ENCODE data around the gene OR9A2.

Gene OR9A2

DNA sequence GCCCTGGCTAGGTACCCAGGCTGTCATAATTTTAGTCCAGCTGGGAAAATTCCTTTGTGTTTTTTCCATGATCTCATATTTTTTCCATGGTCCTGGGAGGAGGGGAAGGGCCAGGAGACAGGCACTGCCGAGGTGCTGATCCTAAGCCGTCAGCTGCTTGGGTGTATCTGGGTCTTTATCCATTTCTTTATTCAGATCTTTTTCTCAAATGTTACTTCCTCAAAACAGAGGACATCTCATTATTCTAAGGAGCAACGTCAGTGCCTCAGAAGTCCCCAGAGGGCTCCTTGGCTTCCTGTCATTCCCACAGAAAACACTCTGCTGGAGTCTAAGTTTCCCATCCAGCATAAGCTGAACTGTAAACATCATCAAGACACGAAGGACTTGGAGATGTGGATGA lies 22.4 kb upstream of the OR9A2 start:
- H3K4me3 ChIP-seq (ENCODE audit: low read depth in 1 of 2, low read length in 2 of 2) = no peak overlapping the region
- H3K27ac ChIP-seq (ENCODE audit: low read depth, low read length) = no peak overlapping the region
- peaks cover 0 to 10% of the 10 kb centered on the region in 2 donors for H3K4me1 ChIP-seq (ENCODE audit: control insufficient read depth in 1 of 2, insufficient read depth in 2 of 2, low read length in 2 of 2)
- H3K9me3 ChIP-seq (ENCODE audit: control insufficient read depth in 1 of 2, low read length in 2 of 2) = no peaks in the 10 kb centered on the region
- no peaks in the 10 kb centered on the region for H3K36me3 ChIP-seq (ENCODE audit: control insufficient read depth in 1 of 2, insufficient read depth in 2 of 2, low read length in 2 of 2)
- H3K27me3 ChIP-seq (ENCODE audit: control insufficient read depth in 1 of 2, insufficient read depth in 2 of 2, low read length in 2 of 2) = no peaks in the 10 kb centered on the region
- H3K9ac ChIP-seq (ENCODE audit: low read depth in 1 of 2, low read length in 2 of 2) = no peak overlapping the region

DNA sequence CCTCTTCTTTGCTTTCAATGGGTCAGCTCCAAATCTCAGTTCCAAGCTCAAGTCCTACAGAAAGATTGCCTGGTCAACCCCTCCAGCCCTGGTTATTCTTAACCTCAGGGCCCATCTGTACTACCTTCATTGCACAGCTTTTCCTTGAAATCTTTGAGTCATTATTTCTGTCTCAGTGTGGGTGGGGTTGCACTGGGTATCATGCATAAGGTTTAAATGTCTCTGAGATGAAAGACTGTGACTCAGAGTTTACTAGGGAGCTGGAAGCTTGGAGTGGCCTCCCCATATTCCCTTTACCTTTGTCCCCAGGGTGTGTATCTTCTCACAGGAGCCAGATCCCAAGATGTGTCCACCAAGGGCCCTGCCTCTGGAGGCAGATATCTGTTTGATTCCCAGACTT lies 21.9 kb upstream of the OR9A2 start:
- no peak overlapping the region for H3K27ac ChIP-seq (ENCODE audit: low read depth, low read length)
- H3K9me3 ChIP-seq (ENCODE audit: control insufficient read depth in 1 of 2, low read length in 2 of 2) = no peaks in the 10 kb centered on the region
- H3K4me1 ChIP-seq (ENCODE audit: control insufficient read depth in 1 of 2, insufficient read depth in 2 of 2, low read length in 2 of 2) = peaks cover 0 to 10% of the 10 kb centered on the region in 2 donors
- no peak overlapping the region for H3K9ac ChIP-seq (ENCODE audit: low read depth in 1 of 2, low read length in 2 of 2)
- H3K36me3 ChIP-seq (ENCODE audit: control insufficient read depth in 1 of 2, insufficient read depth in 2 of 2, low read length in 2 of 2) = no peaks in the 10 kb centered on the region
- no peak overlapping the region for H3K4me3 ChIP-seq (ENCODE audit: low read depth in 1 of 2, low read length in 2 of 2)
- H3K27me3 ChIP-seq (ENCODE audit: control insufficient read depth in 1 of 2, insufficient read depth in 2 of 2, low read length in 2 of 2) = no peaks in the 10 kb centered on the region

DNA sequence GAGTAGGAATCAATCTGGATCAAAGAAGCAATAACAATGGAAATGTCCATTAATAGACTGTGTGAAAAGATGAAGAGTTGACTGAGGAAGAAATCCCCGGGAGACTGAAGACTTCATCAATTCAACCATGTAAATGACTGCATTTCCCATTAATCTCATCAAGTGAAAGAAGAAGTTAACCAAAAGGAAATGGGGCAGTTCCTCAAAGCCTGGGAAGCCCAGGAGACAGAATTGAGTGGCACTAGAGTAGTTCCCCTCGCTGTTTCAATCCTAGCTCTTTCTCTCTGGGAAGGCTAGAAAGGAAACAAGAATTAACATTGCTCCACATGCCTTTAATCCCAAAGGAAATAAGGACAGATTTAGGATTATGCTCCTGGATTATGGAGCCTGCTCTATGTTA lies 20.4 kb upstream of the OR9A2 start:
- H3K27me3 ChIP-seq (ENCODE audit: control insufficient read depth in 1 of 2, insufficient read depth in 2 of 2, low read length in 2 of 2) = no peaks in the 10 kb centered on the region
- H3K9ac ChIP-seq (ENCODE audit: low read depth in 1 of 2, low read length in 2 of 2) = no peak overlapping the region
- no peaks in the 10 kb centered on the region for H3K36me3 ChIP-seq (ENCODE audit: control insufficient read depth in 1 of 2, insufficient read depth in 2 of 2, low read length in 2 of 2)
- no peak overlapping the region for H3K4me3 ChIP-seq (ENCODE audit: low read depth in 1 of 2, low read length in 2 of 2)
- no peaks in the 10 kb centered on the region for H3K9me3 ChIP-seq (ENCODE audit: control insufficient read depth in 1 of 2, low read length in 2 of 2)
- peaks cover 10 to 21% of the 10 kb centered on the region in 2 donors for H3K4me1 ChIP-seq (ENCODE audit: control insufficient read depth in 1 of 2, insufficient read depth in 2 of 2, low read length in 2 of 2)
- H3K27ac ChIP-seq (ENCODE audit: low read depth, low read length) = no peak overlapping the region

DNA sequence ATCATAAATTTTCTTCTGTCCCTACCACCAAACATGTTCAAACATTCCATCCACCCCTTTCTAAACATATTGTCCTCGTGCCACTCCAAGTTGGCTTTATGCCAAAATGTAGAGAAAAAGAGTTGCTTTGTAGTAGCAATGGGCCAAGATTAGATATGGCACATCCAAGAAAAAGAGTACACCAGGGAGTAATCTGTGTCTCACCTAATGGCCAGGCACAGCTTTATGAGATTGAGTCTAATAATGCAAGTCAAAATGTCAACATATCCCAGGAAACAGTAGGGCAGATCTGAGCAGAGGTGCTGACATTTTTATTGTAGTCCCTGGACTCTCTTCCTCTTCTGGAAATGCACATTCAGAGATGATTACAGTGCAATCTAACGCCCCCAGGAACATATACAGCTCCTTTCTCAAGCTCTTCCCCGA lies 19.5 kb upstream of the OR9A2 start:
- no peaks in the 10 kb centered on the region for H3K27me3 ChIP-seq (ENCODE audit: control insufficient read depth in 1 of 2, insufficient read depth in 2 of 2, low read length in 2 of 2)
- H3K9ac ChIP-seq (ENCODE audit: low read depth in 1 of 2, low read length in 2 of 2) = no peak overlapping the region
- H3K27ac ChIP-seq (ENCODE audit: low read depth, low read length) = no peak overlapping the region
- H3K9me3 ChIP-seq (ENCODE audit: control insufficient read depth in 1 of 2, low read length in 2 of 2) = no peaks in the 10 kb centered on the region
- no peaks in the 10 kb centered on the region for H3K36me3 ChIP-seq (ENCODE audit: control insufficient read depth in 1 of 2, insufficient read depth in 2 of 2, low read length in 2 of 2)
- H3K4me3 ChIP-seq (ENCODE audit: low read depth in 1 of 2, low read length in 2 of 2) = no peak overlapping the region
- H3K4me1 ChIP-seq (ENCODE audit: control insufficient read depth in 1 of 2, insufficient read depth in 2 of 2, low read length in 2 of 2) = peaks cover 11 to 28% of the 10 kb centered on the region in 2 donors

DNA sequence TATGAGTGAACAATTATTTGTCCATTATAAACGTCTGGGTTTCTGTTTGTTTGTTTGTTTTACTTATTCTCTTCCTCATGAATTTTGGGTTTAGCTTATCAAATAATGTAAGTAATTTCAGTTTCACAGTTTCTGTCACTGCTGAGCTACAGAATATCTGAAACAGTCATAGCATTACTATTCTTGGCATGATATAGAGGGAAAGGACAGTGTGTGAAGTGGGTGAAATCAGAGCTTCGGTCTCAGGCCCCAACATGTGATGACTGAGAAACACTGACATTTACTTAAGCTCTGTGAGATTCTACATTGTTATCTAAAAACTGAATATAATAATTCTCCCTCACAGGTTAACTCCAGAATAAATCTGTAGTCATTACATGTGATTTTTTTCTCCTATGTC lies 16.5 kb upstream of the OR9A2 start:
- H3K9ac ChIP-seq (ENCODE audit: low read depth in 1 of 2, low read length in 2 of 2) = no peak overlapping the region
- no peak overlapping the region for H3K27ac ChIP-seq (ENCODE audit: low read depth, low read length)
- no peaks in the 10 kb centered on the region for H3K27me3 ChIP-seq (ENCODE audit: control insufficient read depth in 1 of 2, insufficient read depth in 2 of 2, low read length in 2 of 2)
- H3K4me3 ChIP-seq (ENCODE audit: low read depth in 1 of 2, low read length in 2 of 2) = no peak overlapping the region
- H3K9me3 ChIP-seq (ENCODE audit: control insufficient read depth in 1 of 2, low read length in 2 of 2) = no peaks in the 10 kb centered on the region
- peaks cover 11 to 18% of the 10 kb centered on the region in 2 donors for H3K4me1 ChIP-seq (ENCODE audit: control insufficient read depth in 1 of 2, insufficient read depth in 2 of 2, low read length in 2 of 2)
- no peaks in the 10 kb centered on the region for H3K36me3 ChIP-seq (ENCODE audit: control insufficient read depth in 1 of 2, insufficient read depth in 2 of 2, low read length in 2 of 2)

DNA sequence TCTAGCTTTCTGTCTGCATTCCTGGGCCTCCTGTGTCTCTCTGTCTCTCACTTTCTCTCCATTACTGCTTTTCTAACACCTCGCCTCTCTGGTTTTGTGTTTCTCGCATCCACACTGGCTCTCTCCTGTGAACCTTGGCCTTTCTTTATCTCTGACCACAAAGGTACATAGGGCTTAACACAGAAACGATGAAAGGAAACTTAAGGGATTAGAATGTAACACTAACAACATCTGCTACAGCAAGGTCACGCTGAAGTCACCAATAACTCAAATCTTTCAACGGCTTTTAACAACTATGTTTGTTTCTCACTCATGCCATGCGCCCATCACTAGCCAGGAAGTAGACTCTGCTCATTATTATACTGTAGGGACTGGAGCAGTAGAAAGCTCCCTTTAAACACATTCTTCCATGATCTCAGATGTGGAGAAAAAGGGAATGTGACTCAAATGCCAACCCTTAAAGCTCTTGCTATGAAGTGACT lies 15.9 kb upstream of the OR9A2 start:
- Histone ChIP-seq H3K36me3 (ENCODE audit: control insufficient read depth in 1 of 2, insufficient read depth in 2 of 2, low read length in 2 of 2) (no peaks in the 10 kb centered on the region), H3K9me3 (ENCODE audit: control insufficient read depth in 1 of 2, low read length in 2 of 2) (no peaks in the 10 kb centered on the region), H3K4me3 (ENCODE audit: low read depth in 1 of 2, low read length in 2 of 2) (no peak overlapping the region), H3K4me1 (ENCODE audit: control insufficient read depth in 1 of 2, insufficient read depth in 2 of 2, low read length in 2 of 2) (peaks cover 11 to 18% of the 10 kb centered on the region in 2 donors), H3K9ac (ENCODE audit: low read depth in 1 of 2, low read length in 2 of 2) (no peak overlapping the region), H3K27me3 (ENCODE audit: control insufficient read depth in 1 of 2, insufficient read depth in 2 of 2, low read length in 2 of 2) (no peaks in the 10 kb centered on the region), H3K27ac (ENCODE audit: low read depth, low read length) (no peak overlapping the region)

DNA sequence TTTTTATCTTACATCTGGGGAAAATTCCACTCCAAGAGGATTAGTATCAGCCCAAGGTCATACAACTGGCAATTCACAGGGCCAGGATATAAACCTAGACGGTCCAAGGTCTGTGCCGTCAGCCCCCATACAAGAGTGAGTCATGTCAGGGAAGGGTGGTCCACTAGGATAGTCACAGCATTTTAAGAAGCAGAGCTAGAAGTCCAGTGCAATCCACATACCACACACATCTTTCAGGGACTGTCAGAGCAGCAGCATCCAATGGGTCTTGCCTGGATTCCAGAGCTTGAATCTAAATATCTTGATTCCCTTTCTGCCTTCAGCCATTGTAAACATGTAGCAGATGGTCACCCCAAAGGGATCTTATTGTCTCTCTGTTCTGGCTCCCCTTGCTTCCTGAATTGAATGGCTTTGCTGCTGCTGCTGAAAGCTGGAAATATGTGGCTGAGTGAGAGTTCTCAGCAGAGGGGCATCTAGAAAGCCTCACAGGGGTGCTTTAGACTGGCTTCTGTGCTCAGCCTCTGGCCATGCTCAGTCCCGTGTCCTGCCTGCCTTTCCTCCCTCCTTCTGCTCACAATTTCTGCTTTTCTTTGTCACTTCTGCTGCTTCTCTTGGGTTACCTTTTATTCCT lies 15.3 kb upstream of the OR9A2 start:
- Histone ChIP-seq H3K9me3 (ENCODE audit: control insufficient read depth in 1 of 2, low read length in 2 of 2) (no peaks in the 10 kb centered on the region), H3K27me3 (ENCODE audit: control insufficient read depth in 1 of 2, insufficient read depth in 2 of 2, low read length in 2 of 2) (no peaks in the 10 kb centered on the region), H3K27ac (ENCODE audit: low read depth, low read length) (no peak overlapping the region), H3K4me1 (ENCODE audit: control insufficient read depth in 1 of 2, insufficient read depth in 2 of 2, low read length in 2 of 2) (peaks cover 11 to 18% of the 10 kb centered on the region in 2 donors), H3K9ac (ENCODE audit: low read depth in 1 of 2, low read length in 2 of 2) (no peak overlapping the region), H3K36me3 (ENCODE audit: control insufficient read depth in 1 of 2, insufficient read depth in 2 of 2, low read length in 2 of 2) (no peaks in the 10 kb centered on the region), H3K4me3 (ENCODE audit: low read depth in 1 of 2, low read length in 2 of 2) (no peak overlapping the region)

DNA sequence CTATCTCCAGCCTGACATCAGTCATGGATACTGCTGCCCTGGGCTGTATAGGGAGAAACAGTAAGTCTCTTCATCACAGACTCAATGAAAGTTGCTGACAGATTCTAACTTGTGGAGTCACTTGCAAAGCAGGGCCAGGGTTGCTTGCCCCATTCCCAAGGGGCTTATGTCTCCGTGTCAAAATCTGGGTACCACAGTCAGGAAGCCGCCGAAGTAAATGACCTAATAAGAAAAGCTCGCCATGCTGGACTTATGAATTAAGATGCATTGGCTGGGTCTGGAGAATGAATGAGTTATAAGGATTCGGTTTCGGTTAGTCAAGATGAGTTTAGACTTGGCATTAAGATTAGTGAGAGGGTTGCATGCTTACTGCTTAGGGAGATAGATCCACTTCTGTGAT lies 14.4 kb upstream of the OR9A2 start:
- H3K9me3 ChIP-seq (ENCODE audit: control insufficient read depth in 1 of 2, low read length in 2 of 2) = no peaks in the 10 kb centered on the region
- no peaks in the 10 kb centered on the region for H3K36me3 ChIP-seq (ENCODE audit: control insufficient read depth in 1 of 2, insufficient read depth in 2 of 2, low read length in 2 of 2)
- H3K27me3 ChIP-seq (ENCODE audit: control insufficient read depth in 1 of 2, insufficient read depth in 2 of 2, low read length in 2 of 2) = no peaks in the 10 kb centered on the region
- no peak overlapping the region for H3K27ac ChIP-seq (ENCODE audit: low read depth, low read length)
- H3K9ac ChIP-seq (ENCODE audit: low read depth in 1 of 2, low read length in 2 of 2) = no peak overlapping the region
- peaks cover 11 to 18% of the 10 kb centered on the region in 2 donors for H3K4me1 ChIP-seq (ENCODE audit: control insufficient read depth in 1 of 2, insufficient read depth in 2 of 2, low read length in 2 of 2)
- no peak overlapping the region for H3K4me3 ChIP-seq (ENCODE audit: low read depth in 1 of 2, low read length in 2 of 2)

DNA sequence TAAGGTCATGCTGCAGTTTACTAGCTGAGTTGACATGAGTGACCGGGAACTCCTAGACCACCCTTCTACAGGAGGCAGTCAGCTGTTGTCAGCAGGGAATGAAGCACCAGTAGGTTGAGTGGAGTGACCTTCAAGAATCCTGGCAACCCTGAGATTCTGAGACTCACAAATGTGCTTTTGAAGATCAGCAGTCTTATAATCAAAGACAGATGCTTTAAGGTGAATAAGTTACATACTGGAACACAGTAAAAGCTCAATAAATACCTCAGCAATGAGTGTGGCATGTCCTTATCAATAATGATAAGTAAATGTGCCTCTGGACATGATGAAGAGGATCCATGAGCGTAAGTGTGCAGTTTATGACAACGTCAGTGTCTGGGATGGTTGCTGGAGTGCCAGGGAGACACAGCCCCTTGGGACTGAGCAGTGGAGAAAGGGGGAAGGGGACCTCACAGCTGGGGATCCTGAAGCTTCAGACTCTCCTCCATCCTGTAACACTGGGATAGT lies 13.3 kb upstream of the OR9A2 start:
- H3K9ac ChIP-seq (ENCODE audit: low read depth in 1 of 2, low read length in 2 of 2) = no peak overlapping the region
- H3K4me3 ChIP-seq (ENCODE audit: low read depth in 1 of 2, low read length in 2 of 2) = no peak overlapping the region
- H3K4me1 ChIP-seq (ENCODE audit: control insufficient read depth in 1 of 2, insufficient read depth in 2 of 2, low read length in 2 of 2) = peaks cover 11 to 18% of the 10 kb centered on the region in 2 donors
- no peaks in the 10 kb centered on the region for H3K9me3 ChIP-seq (ENCODE audit: control insufficient read depth in 1 of 2, low read length in 2 of 2)
- H3K27me3 ChIP-seq (ENCODE audit: control insufficient read depth in 1 of 2, insufficient read depth in 2 of 2, low read length in 2 of 2) = no peaks in the 10 kb centered on the region
- H3K27ac ChIP-seq (ENCODE audit: low read depth, low read length) = no peak overlapping the region
- no peaks in the 10 kb centered on the region for H3K36me3 ChIP-seq (ENCODE audit: control insufficient read depth in 1 of 2, insufficient read depth in 2 of 2, low read length in 2 of 2)

DNA sequence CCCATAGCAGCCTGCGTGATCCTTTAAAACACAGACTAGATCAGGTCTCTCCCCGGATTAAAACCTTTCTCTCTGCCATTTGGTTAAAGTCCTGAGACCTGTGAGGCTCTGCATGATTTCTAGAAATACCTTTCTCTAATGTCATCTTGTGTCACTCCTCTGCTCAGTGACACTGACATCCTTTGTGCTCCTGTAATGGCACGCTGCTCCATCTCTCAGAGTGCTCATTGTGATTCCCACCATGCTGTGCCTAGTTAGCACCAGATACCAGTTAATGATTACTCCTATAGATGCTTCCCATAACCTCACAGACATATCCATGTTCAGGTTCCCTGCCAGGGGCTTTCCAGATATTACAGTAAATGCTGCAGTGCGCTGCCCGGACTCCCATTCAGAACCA lies 11.7 kb upstream of the OR9A2 start:
- Histone ChIP-seq H3K27ac (ENCODE audit: low read depth, low read length) (no peak overlapping the region), H3K27me3 (ENCODE audit: control insufficient read depth in 1 of 2, insufficient read depth in 2 of 2, low read length in 2 of 2) (no peaks in the 10 kb centered on the region), H3K9me3 (ENCODE audit: control insufficient read depth in 1 of 2, low read length in 2 of 2) (peaks cover 0 to 2% of the 10 kb centered on the region in 2 donors), H3K36me3 (ENCODE audit: control insufficient read depth in 1 of 2, insufficient read depth in 2 of 2, low read length in 2 of 2) (no peaks in the 10 kb centered on the region), H3K4me1 (ENCODE audit: control insufficient read depth in 1 of 2, insufficient read depth in 2 of 2, low read length in 2 of 2) (peaks cover 11 to 18% of the 10 kb centered on the region in 2 donors), H3K4me3 (ENCODE audit: low read depth in 1 of 2, low read length in 2 of 2) (no peak overlapping the region), H3K9ac (ENCODE audit: low read depth in 1 of 2, low read length in 2 of 2) (no peak overlapping the region)

Measured in duodenal mucosa (tissue), 2 donors.